OCI-LY1 (cell line): ENCODE data around the gene ASCL1.

Source experiments
- H2AFZ ChIP-seq: fragments of 200-600 bp; sonication (generic), shearing (Covaris generic); 2 replicates; pipeline ENCODE4 v1.6.0; 2014; ENCODE audit warnings: antibody characterized with exemption, mild to moderate bottlenecking, low read length
- H3F3A ChIP-seq: fragments of 200-600 bp; sonication (generic), shearing (Covaris generic); 2 replicates; pipeline ENCODE4 v1.6.0; 2014; ENCODE audit warnings: mild to moderate bottlenecking, antibody characterized with exemption, low read length, moderate library complexity; ENCODE audit not compliant: insufficient read depth
- H3K27ac ChIP-seq: fragments of 200-600 bp; sonication (generic); 2 replicates; pipeline ENCODE4 v1.5.1; 2014; ENCODE audit warnings: low read length, mixed run types, mild to moderate bottlenecking, low read depth; ENCODE audit not compliant: poor library complexity, severe bottlenecking
- H3K27me3 ChIP-seq: fragments of 200-600 bp; sonication (generic); 2 replicates; pipeline ENCODE4 v1.6.0; 2014; ENCODE audit warnings: antibody characterized with exemption, mild to moderate bottlenecking, low read length, moderate library complexity; ENCODE audit not compliant: insufficient read depth
- H3K36me3 ChIP-seq: fragments of 200-600 bp; sonication (generic); 2 replicates; pipeline ENCODE4 v1.6.1; 2014; ENCODE audit warnings: mild to moderate bottlenecking, antibody characterized with exemption, low read length, moderate library complexity, mixed read lengths; ENCODE audit not compliant: insufficient read depth
- H3K4me1 ChIP-seq: fragments of 200-600 bp; sonication (generic); 2 replicates; pipeline ENCODE4 v1.5.1; 2014; ENCODE audit warnings: mild to moderate bottlenecking, low read length, moderate library complexity; ENCODE audit not compliant: insufficient read depth, severe bottlenecking
- H3K4me2 ChIP-seq: fragments of 200-600 bp; sonication (generic), shearing (Covaris generic); 2 replicates; pipeline ENCODE4 v1.6.1; 2014; ENCODE audit warnings: low read length
- H3K4me3 ChIP-seq: fragments of 200-600 bp; sonication (generic); 2 replicates; pipeline ENCODE4 v1.5.1; 2014; ENCODE audit warnings: low read length, low read depth, mild to moderate bottlenecking, mixed read lengths; ENCODE audit not compliant: poor library complexity, severe bottlenecking
- H3K79me2 ChIP-seq: fragments of 200-600 bp; shearing (Covaris generic); 2 replicates; pipeline ENCODE4 v1.6.1; 2016; ENCODE audit warnings: mixed run types, low read length, mixed read lengths; ENCODE audit not compliant: insufficient read depth
- H3K9ac ChIP-seq: fragments of 200-600 bp; sonication (generic), shearing (Covaris generic); 2 replicates; pipeline ENCODE4 v1.6.1; 2014; ENCODE audit warnings: mild to moderate bottlenecking, low read length, mixed read lengths
- H3K9me2 ChIP-seq: fragments of 200-600 bp; sonication (generic), shearing (Covaris generic); 2 replicates; pipeline ENCODE4 v1.6.1; 2014; ENCODE audit warnings: low read depth, mild to moderate bottlenecking, low read length, mixed read lengths
- H3K9me3 ChIP-seq: fragments of 200-600 bp; shearing (Covaris generic); 2 replicates; pipeline ENCODE4 v1.6.1; 2014; ENCODE audit warnings: low read length, mixed read lengths
- H4K20me1 ChIP-seq: fragments of 200-600 bp; sonication (generic), shearing (Covaris generic); 2 replicates; pipeline ENCODE4 v1.6.0; 2016; ENCODE audit warnings: mild to moderate bottlenecking, low read length; ENCODE audit not compliant: insufficient read depth
- EZH2 ChIP-seq: fragments of 200-600 bp; sonication (generic), shearing (Covaris generic); IDR thresholded peaks from 2 replicates; pipeline ENCODE4 v1.8.0; 2017; ENCODE audit warnings: borderline replicate concordance, mixed run types, mild to moderate bottlenecking, antibody characterized with exemption, low read length, moderate library complexity, mixed read lengths
- TF ChIP-seq, protein P1 (sequence below): fragments of 200-600 bp; sonication (generic), shearing (Covaris generic); IDR thresholded peaks from 2 replicates; pipeline ENCODE4 v1.5.1; 2017; ENCODE audit warnings: mild to moderate bottlenecking, antibody characterized with exemption, low read length, moderate library complexity, mixed read lengths

Gene ASCL1

GRCh38 chr12:102910792-102911191, 46.7 kb upstream of the ASCL1 start:
- Histone ChIP-seq H3K27ac (no peak overlapping the region), H2AFZ (no peak overlapping the region), H4K20me1 (no peaks in the 10 kb centered on the region), H3K27me3 (no peaks in the 10 kb centered on the region), H3K36me3 (no peaks in the 10 kb centered on the region), H3K4me1 (no peaks in the 10 kb centered on the region), H3K9me3 (no peaks in the 10 kb centered on the region), H3K4me3 (no peak overlapping the region), H3K4me2 (no peak overlapping the region), H3K9me2 (no peaks in the 10 kb centered on the region), H3K79me2 (no peaks in the 10 kb centered on the region), H3K9ac (no peak overlapping the region), H3F3A (no peaks in the 10 kb centered on the region)
- TF ChIP-seq, protein P1, sequence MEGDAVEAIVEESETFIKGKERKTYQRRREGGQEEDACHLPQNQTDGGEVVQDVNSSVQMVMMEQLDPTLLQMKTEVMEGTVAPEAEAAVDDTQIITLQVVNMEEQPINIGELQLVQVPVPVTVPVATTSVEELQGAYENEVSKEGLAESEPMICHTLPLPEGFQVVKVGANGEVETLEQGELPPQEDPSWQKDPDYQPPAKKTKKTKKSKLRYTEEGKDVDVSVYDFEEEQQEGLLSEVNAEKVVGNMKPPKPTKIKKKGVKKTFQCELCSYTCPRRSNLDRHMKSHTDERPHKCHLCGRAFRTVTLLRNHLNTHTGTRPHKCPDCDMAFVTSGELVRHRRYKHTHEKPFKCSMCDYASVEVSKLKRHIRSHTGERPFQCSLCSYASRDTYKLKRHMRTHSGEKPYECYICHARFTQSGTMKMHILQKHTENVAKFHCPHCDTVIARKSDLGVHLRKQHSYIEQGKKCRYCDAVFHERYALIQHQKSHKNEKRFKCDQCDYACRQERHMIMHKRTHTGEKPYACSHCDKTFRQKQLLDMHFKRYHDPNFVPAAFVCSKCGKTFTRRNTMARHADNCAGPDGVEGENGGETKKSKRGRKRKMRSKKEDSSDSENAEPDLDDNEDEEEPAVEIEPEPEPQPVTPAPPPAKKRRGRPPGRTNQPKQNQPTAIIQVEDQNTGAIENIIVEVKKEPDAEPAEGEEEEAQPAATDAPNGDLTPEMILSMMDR, result no peak
- TF ChIP-seq EZH2, result no peak

- Histone ChIP-seq H3K4me2 (no peak overlapping the region), H2AFZ (no peak overlapping the region), H3K36me3 (no peaks in the 10 kb centered on the region), H3K27me3 (no peaks in the 10 kb centered on the region), H3K9me2 (no peaks in the 10 kb centered on the region), H3K9me3 (no peaks in the 10 kb centered on the region), H4K20me1 (no peaks in the 10 kb centered on the region), H3K9ac (no peak overlapping the region), H3F3A (no peaks in the 10 kb centered on the region), H3K4me3 (no peak overlapping the region), H3K27ac (no peak overlapping the region), H3K79me2 (no peaks in the 10 kb centered on the region), H3K4me1 (no peaks in the 10 kb centered on the region)
- TF ChIP-seq, protein P1, result no peak
- TF ChIP-seq EZH2, result no peak
Measured at GRCh38 chr12:102911320-102911719, 46.2 kb upstream of the ASCL1 start.

DNA sequence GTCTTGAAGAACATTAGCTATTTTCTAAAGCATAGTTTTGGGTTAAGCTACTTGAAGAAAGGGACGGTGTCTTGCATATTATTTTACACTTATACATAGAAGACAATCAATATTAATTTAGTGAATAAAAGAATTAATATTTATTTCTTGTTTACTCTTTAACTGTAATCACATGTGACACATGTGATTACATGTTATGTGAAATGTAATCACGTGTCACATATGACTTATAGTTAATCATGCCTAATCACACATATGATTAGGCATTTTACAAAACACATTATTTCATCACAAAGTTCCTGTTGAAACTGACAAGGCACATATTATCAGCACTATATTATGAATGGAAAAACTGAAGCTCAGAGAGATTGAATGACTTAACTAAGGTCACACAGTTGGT, 45.2 kb upstream of the ASCL1 start:
- H3K4me2 ChIP-seq, result no peak overlapping the region
- H3K9me2 ChIP-seq, result no peaks in the 10 kb centered on the region
- H4K20me1 ChIP-seq, result no peaks in the 10 kb centered on the region
- no peaks in the 10 kb centered on the region for H3K27me3 ChIP-seq
- H3K27ac ChIP-seq, result no peak overlapping the region
- no peaks in the 10 kb centered on the region for H3K9me3 ChIP-seq
- no peak overlapping the region for H2AFZ ChIP-seq
- H3K4me1 ChIP-seq, result peaks cover under 1% of the 10 kb centered on the region
- H3K9ac ChIP-seq, result no peak overlapping the region
- TF ChIP-seq, protein P1, result no peak
- no peak for TF ChIP-seq EZH2
- H3K4me3 ChIP-seq, result no peak overlapping the region
- no peaks in the 10 kb centered on the region for H3F3A ChIP-seq
- H3K79me2 ChIP-seq, result no peaks in the 10 kb centered on the region
- no peaks in the 10 kb centered on the region for H3K36me3 ChIP-seq
